22Rv1 (cell line): ENCODE data around the gene DTX4.

Experiments used
- H3K27ac ChIP-seq: fragments of 450-650 bp; 2 replicates; pipeline ENCODE4 v1.5.1; 2017
- CTCF ChIP-seq: fragments of 450-650 bp; IDR thresholded peaks from 2 replicates; pipeline ENCODE4 v1.5.1; 2017; ENCODE audit warnings: mild to moderate bottlenecking
- ZFX ChIP-seq: fragments of 450-650 bp; IDR thresholded peaks from 2 replicates; pipeline ENCODE4 v1.6.1; 2017; ENCODE audit warnings: antibody characterized with exemption, borderline replicate concordance

DTX4 gene

GRCh38 chr11:59173964-59174663 lies 2.2 kb downstream of the DTX4 start:
- no peak overlapping the region for H3K27ac ChIP-seq
- TF ChIP-seq ZFX, result no peak
- no peak for TF ChIP-seq CTCF

GRCh38 chr11:59174664-59175033 lies 2.7 kb downstream of the DTX4 start:
- H3K27ac ChIP-seq, result no peak overlapping the region
- TF ChIP-seq ZFX, result no peak
- no peak for TF ChIP-seq CTCF

GRCh38 chr11:59175091-59175501 lies 3.2 kb downstream of the DTX4 start:
- no peak overlapping the region for H3K27ac ChIP-seq

GRCh38 chr11:59176330-59176729 lies 4.4 kb downstream of the DTX4 start:
- TF ChIP-seq ZFX, result no peak
- TF ChIP-seq CTCF, result no peak
- no peak overlapping the region for H3K27ac ChIP-seq

More at GRCh38 chr11:59175091-59175501, 3.2 kb downstream of the DTX4 start:
- TF ChIP-seq CTCF (no peak), ZFX (no peak)

GRCh38 chr11:59178402-59178801 lies 6.5 kb downstream of the DTX4 start:
- no peak overlapping the region for H3K27ac ChIP-seq
- TF ChIP-seq ZFX (no peak), CTCF (no peak)

GRCh38 chr11:59179121-59179520 lies 7.2 kb downstream of the DTX4 start:
- TF ChIP-seq ZFX, result no peak
- TF ChIP-seq CTCF, result no peak
- H3K27ac ChIP-seq, result no peak overlapping the region

- no peak for TF ChIP-seq ZFX
- no peak for TF ChIP-seq CTCF
These were observed 8.3 kb downstream of the DTX4 start for GRCh38 chr11:59180168-59180776.

More at GRCh38 chr11:59180168-59180776, 8.3 kb downstream of the DTX4 start:
- H3K27ac ChIP-seq, result no peak overlapping the region
